GM12891 (cell line): Measurements from ENCODE around the gene ANKRD49.

Experiments
- DNase-seq: peaks from one replicate; pipeline ENCODE4 v3.0.0; 2011; ENCODE audit warnings: low spot score; ENCODE audit not compliant: insufficient read length
- FAIRE-seq: peaks from 2 replicates; lab custom pipeline; 2011; peaks lifted over from hg19 to GRCh38; lab: Jason Lieb, UNC
- PAX5 ChIP-seq: IDR thresholded peaks from 2 replicates; pipeline ENCODE4 v1.6.1; 2011; ENCODE audit warnings: low read length, moderate library complexity, mild to moderate bottlenecking; ENCODE audit not compliant: insufficient read depth, severe bottlenecking
- POLR2A ChIP-seq: IDR thresholded peaks from 2 replicates; pipeline ENCODE4 v1.6.1; 2011; ENCODE audit warnings: low read depth, low read length, control low read depth
- POLR2AphosphoS5 ChIP-seq: IDR thresholded peaks from 2 replicates; pipeline ENCODE4 v1.6.1; 2011; ENCODE audit warnings: low read depth, low read length, control low read depth
- POU2F2 ChIP-seq: IDR thresholded peaks from 2 replicates; pipeline ENCODE4 v1.6.1; 2011; ENCODE audit warnings: low read depth, mild to moderate bottlenecking, control low read depth, low read length, moderate library complexity
- SPI1 ChIP-seq: IDR thresholded peaks from 2 replicates; pipeline ENCODE4 v1.6.1; 2011; ENCODE audit warnings: low read depth, low read length, control low read depth
- TAF1 ChIP-seq: IDR thresholded peaks from 2 replicates; pipeline ENCODE4 v1.6.1; 2011; ENCODE audit warnings: low read depth, low read length, control low read depth

ANKRD49 gene

GRCh38 chr11:94521684-94522083, 27.9 kb downstream of the ANKRD49 start:
- no peak for DNase-seq
- TF ChIP-seq SPI1 (no peak), POU2F2 (no peak), TAF1 (no peak), POLR2AphosphoS5 (no peak), POLR2A (no peak), PAX5 (no peak)
- peak; percentile 76 for FAIRE-seq

DNA sequence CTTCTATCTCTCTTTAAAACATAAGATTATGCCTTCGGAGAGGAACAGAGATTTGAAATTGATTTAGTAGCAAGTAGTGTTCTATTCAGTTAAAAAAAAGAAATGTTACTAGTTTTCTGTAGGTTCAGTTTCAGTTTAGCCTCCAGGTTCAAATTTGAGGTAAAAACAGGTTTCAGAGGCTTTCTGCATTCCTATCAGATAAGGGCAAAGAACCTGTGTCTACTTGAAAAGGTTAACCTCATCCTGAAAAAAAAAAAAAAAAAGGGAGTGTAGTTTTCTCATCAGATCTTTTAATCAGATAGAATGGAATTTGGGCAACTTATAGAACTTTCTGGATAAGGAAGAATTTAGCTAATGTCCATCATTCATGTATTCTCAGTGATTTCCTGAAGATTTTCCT, 30.6 kb downstream of the ANKRD49 start:
- DNase-seq (no peak), FAIRE-seq (no peak)
- TF ChIP-seq SPI1 (no peak), POLR2A (no peak), POU2F2 (no peak), TAF1 (no peak), POLR2AphosphoS5 (no peak), PAX5 (no peak)

DNA sequence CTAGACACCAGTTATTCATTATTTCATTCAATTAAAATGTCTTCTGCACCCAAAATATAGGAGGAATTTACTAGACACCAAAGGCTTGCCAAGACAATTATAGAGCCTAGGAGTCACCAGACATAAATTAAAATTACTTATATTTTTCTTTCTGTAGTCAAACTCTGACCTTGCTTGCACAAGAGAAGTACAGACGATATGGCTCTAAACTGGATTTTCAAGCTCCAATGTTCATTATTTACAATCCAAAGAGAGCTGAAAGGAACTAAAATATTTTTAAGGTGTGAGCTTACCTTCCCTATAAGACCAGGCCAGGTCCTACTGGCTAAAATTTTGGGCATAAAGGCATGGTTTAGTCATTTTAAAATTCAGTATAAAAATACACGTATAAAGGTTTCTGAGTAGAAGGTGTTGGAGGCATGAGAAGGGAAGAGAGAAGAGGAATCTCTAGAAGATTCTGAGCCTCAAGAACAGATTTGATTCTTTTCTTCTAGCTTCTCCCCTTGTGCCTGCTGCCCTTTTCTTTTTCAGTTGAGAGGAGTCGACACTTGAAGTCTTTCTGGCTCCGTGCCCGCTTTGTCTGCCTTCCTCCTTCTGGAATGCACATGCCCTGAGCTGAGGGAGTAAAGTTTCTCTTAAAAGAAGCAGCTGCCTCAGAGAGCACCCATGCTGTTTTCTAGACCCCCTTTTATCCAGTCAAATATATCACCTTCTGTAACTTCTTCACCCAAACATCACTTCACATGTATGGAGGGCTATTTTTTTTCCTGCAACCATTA, 32.0 kb downstream of the ANKRD49 start:
- no peak for TF ChIP-seq POU2F2
- TF ChIP-seq PAX5: no peak
- TF ChIP-seq TAF1: no peak
- TF ChIP-seq POLR2A: no peak
- FAIRE-seq: no peak
- no peak for DNase-seq

DNA sequence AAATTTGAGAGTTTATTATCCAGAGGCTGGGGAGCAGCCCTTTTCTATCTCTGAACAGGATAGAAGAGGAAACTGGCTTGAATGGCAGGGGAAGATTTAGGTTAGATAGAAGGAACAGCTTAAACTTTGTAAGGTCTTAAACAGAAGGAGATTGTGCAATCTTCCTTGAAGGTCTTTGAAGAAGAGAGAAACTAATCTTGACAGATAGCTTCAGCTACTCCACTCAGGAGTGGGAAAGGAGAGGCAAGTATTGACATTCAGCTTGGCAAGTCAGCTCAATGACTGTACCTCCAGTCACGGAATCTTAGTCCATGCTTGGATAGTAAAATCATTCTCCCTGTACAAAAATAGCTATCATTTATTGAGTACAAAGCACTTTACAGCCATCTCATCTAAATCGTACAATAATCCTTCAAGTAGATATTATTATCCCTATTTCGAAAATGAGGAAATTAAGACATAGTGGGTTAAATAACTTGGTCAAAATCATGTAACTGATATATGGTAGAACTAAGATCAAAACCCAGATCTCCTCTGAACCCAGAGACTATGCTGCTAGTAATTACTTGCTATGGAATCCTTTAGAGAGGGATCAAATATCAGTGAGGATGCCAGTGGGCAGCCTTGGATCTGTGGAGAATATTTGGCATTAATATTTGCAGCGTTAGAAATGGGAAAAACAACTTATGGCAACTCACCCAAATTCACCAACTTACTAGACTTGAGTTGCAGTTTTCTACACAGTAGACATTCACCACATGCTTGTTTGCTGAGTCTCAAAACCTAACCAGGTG, 33.1 kb downstream of the ANKRD49 start:
- DNase-seq (no peak), FAIRE-seq (no peak)
- TF ChIP-seq POLR2AphosphoS5: no peak
- no peak for TF ChIP-seq PAX5
- no peak for TF ChIP-seq POLR2A
- TF ChIP-seq TAF1: no peak
- no peak for TF ChIP-seq SPI1
- no peak for TF ChIP-seq POU2F2

- no peak for DNase-seq
- TF ChIP-seq POLR2A (no peak), TAF1 (no peak), POLR2AphosphoS5 (no peak), POU2F2 (no peak), PAX5 (no peak), SPI1 (no peak)
- no peak for FAIRE-seq
These were observed 34.8 kb downstream of the ANKRD49 start for GRCh38 chr11:94528551-94528950.

DNA sequence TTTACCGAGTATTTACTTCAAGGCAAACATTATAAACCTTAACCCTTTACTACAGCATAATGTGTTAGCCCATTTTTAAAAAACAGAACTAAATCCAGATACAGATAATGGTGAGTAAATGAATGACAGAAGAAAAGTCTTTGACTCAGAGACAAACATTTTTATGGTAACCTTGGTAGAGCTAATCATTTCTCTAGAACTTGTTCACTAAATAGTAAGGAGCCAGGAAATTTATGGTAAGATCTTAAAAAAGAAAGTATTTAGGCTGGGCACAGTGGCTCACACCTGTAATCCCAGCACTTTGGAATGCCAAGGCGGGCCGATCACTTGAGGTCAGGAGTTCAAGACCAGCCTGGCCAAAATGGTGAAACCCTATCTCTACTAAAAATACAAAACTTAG, 38.4 kb downstream of the ANKRD49 start:
- TF ChIP-seq POU2F2: no peak
- TF ChIP-seq POLR2AphosphoS5: no peak
- TF ChIP-seq POLR2A: no peak
- no peak for TF ChIP-seq SPI1
- TF ChIP-seq TAF1: no peak
- TF ChIP-seq PAX5: no peak
- FAIRE-seq (no peak), DNase-seq (no peak)

DNA sequence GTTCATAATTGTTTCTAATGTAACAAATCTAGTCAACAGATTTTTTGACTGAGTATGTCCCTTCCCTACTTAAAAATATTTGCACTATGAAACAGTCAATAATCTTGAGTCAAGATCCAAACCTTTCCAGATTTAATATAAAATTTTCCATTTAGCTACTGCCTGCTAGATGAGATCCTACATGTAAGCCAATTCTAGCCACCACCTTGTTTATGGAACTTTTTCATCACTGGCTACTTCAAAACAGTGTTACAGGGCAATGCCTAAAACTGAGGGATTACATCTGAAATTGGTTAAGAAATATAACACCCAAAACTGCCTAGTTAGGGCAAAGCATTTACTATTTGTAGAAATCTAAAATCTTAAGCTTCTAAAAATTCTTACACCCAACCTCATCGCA, 39.4 kb downstream of the ANKRD49 start:
- DNase-seq (no peak), FAIRE-seq (no peak)
- TF ChIP-seq SPI1 (no peak), TAF1 (no peak), POLR2A (no peak), POLR2AphosphoS5 (no peak), POU2F2 (no peak), PAX5 (no peak)

DNA sequence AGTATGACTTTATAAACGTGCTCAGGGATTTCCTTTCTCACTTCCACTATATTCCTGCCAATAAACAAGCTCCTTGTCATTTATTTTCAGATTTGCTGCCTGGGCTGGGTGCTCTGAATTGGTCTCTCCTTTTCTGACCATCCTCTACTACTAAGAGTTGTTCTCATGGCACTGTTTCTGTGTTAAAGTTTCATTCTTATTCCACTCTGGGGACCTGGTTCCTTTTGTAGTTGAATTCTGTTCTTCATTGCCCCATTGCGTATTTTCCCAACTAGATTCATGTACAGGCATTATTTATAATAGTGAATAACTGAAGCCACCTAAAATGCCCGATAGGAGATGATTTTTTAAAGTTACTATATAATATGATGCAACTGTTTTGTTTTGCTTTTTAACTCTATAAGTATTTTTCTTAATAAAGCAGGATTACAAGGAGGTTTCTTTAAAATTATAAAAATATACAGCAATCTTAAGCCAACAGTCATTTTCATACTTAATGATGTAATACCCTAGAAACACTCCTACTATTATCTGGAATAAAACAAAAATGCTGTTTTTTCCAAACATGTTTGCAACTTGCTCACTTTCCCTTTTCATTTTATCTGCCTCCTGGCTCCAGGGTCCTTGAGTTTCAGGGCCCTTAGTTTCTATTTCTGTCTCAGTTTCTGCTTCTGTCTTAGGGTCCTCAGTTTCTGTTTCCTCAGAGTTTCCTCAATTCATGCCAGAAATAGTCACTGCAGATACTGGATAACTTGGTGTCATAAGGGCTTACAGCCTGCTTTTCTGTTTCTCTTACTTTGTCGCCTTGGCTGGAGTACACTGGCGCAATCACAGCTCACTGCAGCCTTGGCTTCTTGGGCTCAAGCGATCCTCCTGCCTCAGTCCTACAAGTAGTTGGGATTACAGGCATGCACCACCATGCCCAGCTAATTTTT, 40.2 kb downstream of the ANKRD49 start:
- no peak for FAIRE-seq

More for the DNA sequence above, 40.2 kb downstream of the ANKRD49 start:
- TF ChIP-seq TAF1 (no peak), POLR2AphosphoS5 (no peak)
- no peak for DNase-seq
